H9 (cell line): ENCODE results near the gene PRICKLE1. TPM values are rescaled to one million over a fixed set of nuclear protein-coding genes. Genes with fewer than 3 reads are reported as not detected.

Experiments
- DNase-seq: peaks from one replicate; pipeline ENCODE4 v3.0.0-alpha.2; 2017
- H2AFZ ChIP-seq: one replicate; pipeline ENCODE4 v1.6.1; 2013; ENCODE audit warnings: mild to moderate bottlenecking, low read length, control low read depth, moderate library complexity
- H2AK5ac ChIP-seq: 2 replicates; pipeline ENCODE4 v1.6.1; 2013; ENCODE audit warnings: low read length, control low read depth, mixed read lengths; ENCODE audit not compliant: insufficient read length
- H2BK120ac ChIP-seq: one replicate; pipeline ENCODE4 v1.6.1; 2013; ENCODE audit warnings: low read depth, mild to moderate bottlenecking, low read length, control low read depth, inconsistent platforms; ENCODE audit not compliant: poor library complexity, severe bottlenecking
- H2BK12ac ChIP-seq: 2 replicates; pipeline ENCODE4 v1.6.1; 2013; ENCODE audit warnings: low read length, control low read depth, mixed read lengths, low read depth; ENCODE audit not compliant: insufficient read length
- H2BK15ac ChIP-seq: 2 replicates; pipeline ENCODE4 v1.6.1; 2013; ENCODE audit warnings: low read depth, low read length, control low read depth
- H2BK20ac ChIP-seq: one replicate; pipeline ENCODE4 v1.6.1; 2013; ENCODE audit warnings: low read depth, mild to moderate bottlenecking, low read length, control low read depth, inconsistent platforms; ENCODE audit not compliant: poor library complexity, severe bottlenecking
- H2BK5ac ChIP-seq: 2 replicates; pipeline ENCODE4 v1.6.1; 2013; ENCODE audit warnings: low read length, control low read depth, mixed read lengths; ENCODE audit not compliant: insufficient read length
- H3K14ac ChIP-seq: 2 replicates; pipeline ENCODE4 v1.6.1; 2013; ENCODE audit warnings: low read length, control low read depth; ENCODE audit not compliant: insufficient read depth
- H3K18ac ChIP-seq: 2 replicates; pipeline ENCODE4 v1.6.1; 2013; ENCODE audit warnings: low read depth, mild to moderate bottlenecking, mixed read lengths, low read length, control low read depth; ENCODE audit not compliant: insufficient read length
- H3K23ac ChIP-seq: 2 replicates; pipeline ENCODE4 v1.6.1; 2013; ENCODE audit warnings: low read length, control low read depth, mixed read lengths, low read depth; ENCODE audit not compliant: insufficient read length
- H3K23me2 ChIP-seq: 2 replicates; pipeline ENCODE4 v1.6.1; 2013; ENCODE audit warnings: low read depth, mild to moderate bottlenecking, mixed read lengths, low read length, control low read depth; ENCODE audit not compliant: insufficient read length, poor library complexity, severe bottlenecking
- H3K27ac ChIP-seq: 2 replicates; pipeline ENCODE4 v1.5.1; 2013; ENCODE audit warnings: low read length, control low read depth, mixed read lengths, low read depth; ENCODE audit not compliant: insufficient read length
- H3K27me3 ChIP-seq: 2 replicates; pipeline ENCODE4 v1.6.1; 2013; ENCODE audit warnings: low read length, control low read depth, inconsistent platforms; ENCODE audit not compliant: insufficient read depth
- H3K4ac ChIP-seq: 2 replicates; pipeline ENCODE4 v1.6.1; 2013; ENCODE audit warnings: low read depth, mild to moderate bottlenecking, control low read depth, inconsistent platforms, low read length, moderate library complexity
- H3K4me1 ChIP-seq: 2 replicates; pipeline ENCODE4 v1.6.1; 2013; ENCODE audit warnings: low read length, control low read depth, inconsistent platforms; ENCODE audit not compliant: insufficient read depth
- H3K4me2 ChIP-seq: 2 replicates; pipeline ENCODE4 v1.6.1; 2013; ENCODE audit warnings: low read length, control low read depth, mixed read lengths; ENCODE audit not compliant: insufficient read length, insufficient read depth
- H3K56ac ChIP-seq: 2 replicates; pipeline ENCODE4 v1.6.1; 2013; ENCODE audit warnings: low read depth, mild to moderate bottlenecking, mixed read lengths, low read length, control low read depth; ENCODE audit not compliant: insufficient read length
- H3K79me1 ChIP-seq: 2 replicates; pipeline ENCODE4 v1.6.1; 2013; ENCODE audit warnings: low read depth, mild to moderate bottlenecking, moderate library complexity, low read length, control low read depth, inconsistent platforms; ENCODE audit not compliant: insufficient read depth, poor library complexity, severe bottlenecking
- H3K79me2 ChIP-seq: 2 replicates; pipeline ENCODE4 v1.6.1; 2013; ENCODE audit warnings: low read length, control low read depth, inconsistent platforms; ENCODE audit not compliant: insufficient read depth
- H3K9ac ChIP-seq: 2 replicates; pipeline ENCODE4 v1.6.1; 2013; ENCODE audit warnings: low read length, control low read depth, mixed read lengths; ENCODE audit not compliant: insufficient read length; ENCODE audit errors: extremely low read depth
- H3K9me3 ChIP-seq: one replicate; pipeline ENCODE4 v1.6.1; 2013; ENCODE audit warnings: low read depth, low read length, inconsistent platforms; ENCODE audit not compliant: control insufficient read depth
- H3T11ph ChIP-seq: one replicate; pipeline ENCODE4 v1.6.1; 2013; ENCODE audit warnings: mild to moderate bottlenecking, low read length, control low read depth, inconsistent platforms
- H4K20me1 ChIP-seq: one replicate; pipeline ENCODE4 v1.6.1; 2013; ENCODE audit not compliant: control insufficient read depth, insufficient read length, insufficient read depth
- H4K5ac ChIP-seq: 2 replicates; pipeline ENCODE4 v1.6.1; 2013; ENCODE audit warnings: low read depth, mild to moderate bottlenecking, mixed read lengths, low read length, control low read depth; ENCODE audit not compliant: insufficient read length
- H4K8ac ChIP-seq: replicated peaks from 2 replicates; pipeline ENCODE4 v1.6.1; 2013; ENCODE audit warnings: low read length, control low read depth, mixed read lengths, low read depth; ENCODE audit not compliant: insufficient read length
- H4K91ac ChIP-seq: 2 replicates; pipeline ENCODE4 v1.6.1; 2013; ENCODE audit warnings: low read depth, mild to moderate bottlenecking, moderate library complexity, mixed read lengths, low read length, control low read depth; ENCODE audit not compliant: insufficient read length
- H3K27ac Mint-ChIP-seq, 3 experiments: 2 replicates in 2 of 3; 3 replicates in 1 of 3; pipeline ENCODE4 v1.8.0; 2020 to 2021; ENCODE audit warnings: mixed read lengths in 3 of 3, mild to moderate bottlenecking in 1 of 3, moderate library complexity in 1 of 3
- H3K27me3 Mint-ChIP-seq: 2 replicates; pipeline ENCODE4 v1.8.0; 2021; ENCODE audit warnings: low read depth, mild to moderate bottlenecking, moderate library complexity, mixed read lengths
- H3K36me3 Mint-ChIP-seq, 3 experiments: 2 replicates in 2 of 3; 3 replicates in 1 of 3; pipeline ENCODE4 v1.8.0; 2020 to 2021; ENCODE audit warnings: low read depth in 3 of 3, mixed read lengths in 3 of 3; ENCODE audit not compliant: insufficient read depth in 1 of 3
- H3K4me1 Mint-ChIP-seq, 2 experiments: 2 replicates each; pipeline ENCODE4 v1.8.0; 2020; ENCODE audit warnings: mixed read lengths in 2 of 2
- H3K4me3 Mint-ChIP-seq, 2 experiments: 2 replicates in 1 of 2; 3 replicates in 1 of 2; pipeline ENCODE4 v1.8.0; 2020 to 2021; ENCODE audit warnings: mild to moderate bottlenecking in 2 of 2, mixed read lengths in 2 of 2, moderate library complexity in 1 of 2
- H3K9me3 Mint-ChIP-seq, 2 experiments: 2 replicates in 1 of 2; 3 replicates in 1 of 2; pipeline ENCODE4 v1.8.0; 2020; ENCODE audit warnings: mild to moderate bottlenecking in 2 of 2, mixed read lengths in 2 of 2, moderate library complexity in 1 of 2
- CTCF ChIP-seq: fragments of 200-600 bp; sonication (generic); conservative IDR thresholded peaks from 3 replicates; pipeline ENCODE4 v1.8.0; 2021; ENCODE audit warnings: antibody characterized with exemption, mild to moderate bottlenecking
- WGBS: extraction: QIAGEN DNeasy Blood & Tissue Kit; methylation state at CpG from one replicate; pipeline ENCODE4 v1.1.7; 2013; ENCODE audit warnings: missing lambda C conversion rate, low lambda C conversion rate, mixed read lengths; ENCODE audit not compliant: insufficient read length; ENCODE audit errors: extremely low coverage; 5-methylcytosine and 5-hydroxymethylcytosine counted together
- total RNA-seq: library from RNA; stranded (reverse); gene quantifications from 2 replicates; pipeline ENCODE4 v1.2.1, GENCODE V29; 2021

The PRICKLE1 gene
- total RNA-seq, 1 experiment from 2014 or later = 20.5 TPM

GRCh38 chr12:42590330-42590934 lies 886 bp upstream of the PRICKLE1 start:
- Histone ChIP-seq H2BK20ac (no peak overlapping the region), H3K23me2 (peaks cover 20% of the 10 kb centered on the region), H3K9ac (peak overlapping the region; percentile 20), H3K14ac (peak overlapping the region; percentile 26; the same call in 1 of the 2 replicates), H2BK15ac (no peak overlapping the region), H2AFZ (no peak overlapping the region), H3K4me1 (peaks cover 5% of the 10 kb centered on the region; the same call in 1 of the 2 replicates), H2BK120ac (no peak overlapping the region), H3K27me3 (peaks cover 14% of the 10 kb centered on the region; the same call in 1 of the 2 replicates), H3K56ac (no peak overlapping the region), H3K9me3 (no peaks in the 10 kb centered on the region), H4K91ac (no peak overlapping the region), H2BK5ac (no peak overlapping the region), H3K79me1 (no peaks in the 10 kb centered on the region), H3K27ac (no peak overlapping the region), H3T11ph (no peak overlapping the region), H2AK5ac (no peak overlapping the region), H3K4me2 (peak overlapping the region; percentile 92), H3K4ac (no peak overlapping the region), H3K23ac (no peak overlapping the region), H2BK12ac (no peak overlapping the region), H3K79me2 (no peaks in the 10 kb centered on the region), H4K5ac (no peak overlapping the region), H4K8ac (no peak overlapping the region), H3K18ac (no peak overlapping the region), H4K20me1 (peaks cover 4% of the 10 kb centered on the region)
- Mint-ChIP-seq H3K9me3 (no peaks in the 10 kb centered on the region; a peak in 1 of 5 replicates), H3K4me3 (peak overlapping the region; percentile 76 to 89), H3K27me3 (peaks cover 72% of the 10 kb centered on the region), H3K27ac (no peak overlapping the region), H3K4me1 (peaks cover 21 to 28% of the 10 kb centered on the region in 2 experiments), H3K36me3 (no peaks in the 10 kb centered on the region; a peak in 1 of 7 replicates)
- DNase-seq = peak; percentile 51
- TF ChIP-seq CTCF = peak; percentile 23; the same call in 1 of the 3 replicates
- WGBS = no CpG with 5 or more reads among the region's 25 CpGs
